Lower leg skin (tissue), 3 donors: ENCODE data around the gene FAM136A.

Source experiments
- POLR2A ChIP-seq, 2 donors: fragments of 450-650 bp; IDR thresholded peaks; one replicate each; pipeline ENCODE4 v1.6.1; 2016 to 2017; ENCODE audit warnings: antibody characterized with exemption in 2 of 2, mild to moderate bottlenecking in 1 of 2, moderate library complexity in 1 of 2
- TF ChIP-seq, protein P1 (sequence below), 3 donors: fragments of 450-650 bp; IDR thresholded peaks; one replicate each; pipeline ENCODE4 v1.5.1; 2016; ENCODE audit warnings: antibody characterized with exemption in 3 of 3, mild to moderate bottlenecking in 3 of 3, moderate library complexity in 2 of 3

DNA sequence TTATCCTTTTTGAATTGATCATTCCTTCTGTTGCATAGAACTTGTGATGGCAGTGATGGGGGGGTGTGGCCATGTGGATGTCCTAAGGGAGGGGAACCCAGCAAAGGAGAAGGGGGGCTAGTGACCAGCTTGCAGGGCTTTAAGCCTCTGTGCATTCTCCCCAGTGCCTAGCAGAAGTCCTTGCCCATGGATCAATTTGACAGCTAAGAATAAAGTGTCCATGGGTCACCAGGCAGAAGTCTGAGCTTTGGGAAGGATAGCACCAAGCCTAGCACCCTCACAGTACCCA lies 39.6 kb upstream of the FAM136A start:
- no peak for TF ChIP-seq POLR2A (IDR thresholded peaks at IDR 0.05)
- TF ChIP-seq, protein P1, sequence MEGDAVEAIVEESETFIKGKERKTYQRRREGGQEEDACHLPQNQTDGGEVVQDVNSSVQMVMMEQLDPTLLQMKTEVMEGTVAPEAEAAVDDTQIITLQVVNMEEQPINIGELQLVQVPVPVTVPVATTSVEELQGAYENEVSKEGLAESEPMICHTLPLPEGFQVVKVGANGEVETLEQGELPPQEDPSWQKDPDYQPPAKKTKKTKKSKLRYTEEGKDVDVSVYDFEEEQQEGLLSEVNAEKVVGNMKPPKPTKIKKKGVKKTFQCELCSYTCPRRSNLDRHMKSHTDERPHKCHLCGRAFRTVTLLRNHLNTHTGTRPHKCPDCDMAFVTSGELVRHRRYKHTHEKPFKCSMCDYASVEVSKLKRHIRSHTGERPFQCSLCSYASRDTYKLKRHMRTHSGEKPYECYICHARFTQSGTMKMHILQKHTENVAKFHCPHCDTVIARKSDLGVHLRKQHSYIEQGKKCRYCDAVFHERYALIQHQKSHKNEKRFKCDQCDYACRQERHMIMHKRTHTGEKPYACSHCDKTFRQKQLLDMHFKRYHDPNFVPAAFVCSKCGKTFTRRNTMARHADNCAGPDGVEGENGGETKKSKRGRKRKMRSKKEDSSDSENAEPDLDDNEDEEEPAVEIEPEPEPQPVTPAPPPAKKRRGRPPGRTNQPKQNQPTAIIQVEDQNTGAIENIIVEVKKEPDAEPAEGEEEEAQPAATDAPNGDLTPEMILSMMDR (IDR thresholded peaks at IDR 0.05) = no peak
